Left hindlimb (tissue), 1 donor: ENCODE data around the gene SLC39A8.
"Not testable (repeated sequence)": the region's sequence is repeated elsewhere in the genome, so short reads cannot be mapped to it uniquely, and the experiment has no call there.

Experiments used
- DNase-seq: peaks from one replicate; pipeline ENCODE4 v3.0.0-alpha.2; 2018

The SLC39A8 gene

DNA sequence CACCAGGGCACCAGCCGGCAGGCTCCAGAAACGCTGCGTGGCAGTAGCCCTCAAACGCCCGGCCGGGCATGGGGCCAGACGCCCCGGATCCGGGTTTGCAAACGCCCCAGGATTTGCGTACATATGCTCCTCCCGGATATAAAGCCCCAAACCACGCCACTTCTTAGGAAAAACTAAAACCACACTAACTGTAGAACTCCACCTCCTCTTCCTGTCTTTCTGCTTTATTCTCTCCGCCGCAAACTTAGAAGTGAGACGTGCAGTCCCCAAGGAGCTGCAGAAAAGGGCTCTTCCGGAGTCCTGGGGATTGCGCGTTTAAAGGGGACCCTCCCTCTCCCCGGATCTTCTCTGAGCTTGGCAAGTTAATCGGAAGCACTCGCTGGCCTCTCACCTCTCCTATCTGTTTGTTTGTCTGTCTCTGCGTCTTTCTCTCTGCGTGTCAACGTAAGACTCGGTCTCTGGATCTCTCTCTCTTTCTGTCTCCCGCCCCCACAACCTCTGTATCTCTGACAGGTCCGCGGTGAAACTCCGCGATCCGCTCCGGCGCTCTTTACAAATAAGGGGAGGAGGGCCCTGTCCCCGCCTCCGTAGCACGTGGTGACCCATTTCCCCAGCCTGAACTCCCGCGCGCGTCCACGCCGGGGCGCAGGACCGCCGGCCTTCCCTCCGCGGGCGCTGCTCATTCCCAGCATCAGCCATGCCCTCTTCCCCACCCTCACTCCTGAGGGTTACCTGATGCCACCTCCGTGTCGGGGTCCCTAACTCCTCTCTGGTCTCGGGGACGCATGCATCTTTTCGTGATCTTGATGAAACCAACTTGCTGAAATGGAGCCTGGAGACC lies at the start of gene SLC39A8:
Gene SLC39A8, minus strand, starts transcription at position 529 of the 841 bp plus-strand sequence. CDS start 820 bp downstream, outside the sequence.
- peak; percentile 87 for DNase-seq

DNA sequence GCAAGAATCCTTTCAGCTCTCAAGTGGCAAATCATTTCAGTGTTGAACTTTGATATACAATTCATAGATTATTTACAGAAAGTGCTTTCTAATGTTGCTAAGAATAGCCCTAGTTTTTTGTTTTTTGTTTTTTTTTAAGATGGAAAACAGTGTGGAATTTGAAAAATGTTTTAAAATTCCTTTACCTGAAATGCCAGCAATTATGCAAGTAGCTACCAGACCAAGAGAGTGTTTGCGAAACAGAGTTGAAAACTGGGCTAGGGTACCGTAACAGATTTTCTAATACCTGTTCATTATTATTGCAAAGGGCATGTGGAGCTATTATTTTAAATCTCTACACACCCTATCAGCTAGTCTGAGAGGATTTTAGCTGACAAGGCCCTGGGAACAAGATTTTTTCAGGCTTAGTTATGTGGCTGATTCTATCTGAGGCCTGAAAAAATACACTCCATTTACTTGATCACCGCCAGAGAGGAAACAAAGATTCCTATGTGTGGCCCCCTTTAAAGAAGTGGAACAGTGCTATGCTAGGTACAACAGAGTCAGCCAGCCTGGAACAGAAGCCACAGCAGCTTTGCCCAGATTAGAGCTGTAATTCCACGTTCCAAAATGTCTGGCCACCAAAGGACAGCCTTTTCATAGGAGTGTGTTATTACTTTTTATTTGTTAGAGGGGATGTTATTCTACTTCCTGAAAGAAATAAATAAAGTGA lies 46.9 kb upstream of the SLC39A8 start:
- DNase-seq, result no peak

DNA sequence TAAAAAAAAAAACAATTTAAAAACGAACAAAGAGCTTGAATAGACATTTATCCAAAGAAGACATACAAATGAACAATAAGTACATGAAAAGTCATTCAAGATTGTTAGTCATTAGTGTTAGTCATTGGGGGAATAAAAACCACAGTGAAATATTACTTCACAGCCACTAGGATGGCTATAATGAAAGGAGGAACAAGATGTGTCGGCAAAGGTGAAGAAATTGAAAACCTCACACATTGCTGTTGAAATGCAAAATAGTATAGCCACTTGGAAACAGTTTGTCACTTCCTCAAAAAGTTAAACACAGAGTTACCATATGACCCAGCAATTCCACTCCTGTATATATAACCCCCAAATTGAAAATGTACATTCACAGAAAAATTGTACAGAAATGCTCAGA lies 45.2 kb upstream of the SLC39A8 start:
- no peak for DNase-seq

DNA sequence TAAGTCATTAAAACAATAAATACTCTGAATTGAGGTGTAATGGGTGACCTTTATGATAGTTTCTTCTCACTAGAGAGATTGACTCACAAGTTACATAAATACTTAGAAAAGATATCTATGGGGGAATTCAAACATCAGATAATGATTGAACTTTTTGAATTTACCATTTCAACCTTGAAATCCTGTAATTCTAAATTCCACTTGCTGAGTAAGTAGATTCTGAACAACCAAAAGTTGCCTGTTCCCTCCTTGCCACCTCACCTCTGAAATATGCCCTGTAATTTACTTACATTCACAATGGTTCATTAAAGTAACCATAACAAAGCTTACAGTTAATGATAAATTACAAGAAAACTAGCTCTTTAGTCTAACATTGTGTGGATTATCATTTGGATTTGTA lies 43.3 kb upstream of the SLC39A8 start:
- DNase-seq, result no peak

DNA sequence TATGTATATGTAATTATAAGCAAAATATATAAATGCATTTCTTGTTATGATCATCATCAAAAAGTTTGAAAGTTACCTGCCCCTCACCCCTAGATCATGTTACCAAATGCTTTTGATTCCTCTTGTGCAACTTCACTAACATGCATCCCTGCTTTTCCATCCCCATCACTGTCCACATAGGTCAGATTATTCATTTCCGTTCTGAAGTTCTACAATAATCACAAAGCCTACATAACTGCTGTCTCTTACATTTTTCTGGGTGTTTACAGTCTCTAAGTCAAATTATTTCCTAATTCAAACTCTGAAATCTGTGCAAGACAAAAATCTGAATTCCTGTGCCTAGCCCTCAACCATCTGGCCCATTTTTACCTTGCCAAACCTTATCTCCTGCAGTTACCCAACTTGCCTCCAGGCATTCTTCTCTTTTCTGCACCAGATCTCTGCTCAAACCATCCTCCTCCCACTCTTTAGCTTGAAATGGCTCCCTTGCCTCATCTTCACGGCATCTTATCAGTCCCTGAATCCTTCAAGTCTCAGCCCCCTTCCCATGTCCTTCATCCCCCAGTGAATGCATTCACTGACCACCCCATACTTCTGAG lies 42.4 kb upstream of the SLC39A8 start:
- DNase-seq, result no peak

DNA sequence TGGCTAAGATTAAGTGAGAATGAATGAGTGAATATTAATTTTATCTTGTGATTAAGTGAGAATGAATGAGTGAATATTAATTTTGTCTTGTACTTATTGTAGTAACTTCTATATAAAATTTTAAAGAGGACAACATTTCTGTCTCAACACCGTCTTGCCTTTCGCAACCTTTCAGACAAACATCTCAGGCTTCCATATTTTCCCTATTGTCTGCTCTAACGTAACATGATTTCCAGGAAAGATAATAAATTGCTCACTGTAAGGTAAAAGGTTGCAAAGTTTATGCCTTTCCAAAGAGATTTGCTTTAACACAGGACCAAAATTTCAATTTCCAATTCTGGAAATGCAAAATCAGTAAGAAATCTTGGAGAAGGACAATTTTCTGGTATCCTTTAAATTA lies 41.7 kb upstream of the SLC39A8 start:
- no peak for DNase-seq

DNA sequence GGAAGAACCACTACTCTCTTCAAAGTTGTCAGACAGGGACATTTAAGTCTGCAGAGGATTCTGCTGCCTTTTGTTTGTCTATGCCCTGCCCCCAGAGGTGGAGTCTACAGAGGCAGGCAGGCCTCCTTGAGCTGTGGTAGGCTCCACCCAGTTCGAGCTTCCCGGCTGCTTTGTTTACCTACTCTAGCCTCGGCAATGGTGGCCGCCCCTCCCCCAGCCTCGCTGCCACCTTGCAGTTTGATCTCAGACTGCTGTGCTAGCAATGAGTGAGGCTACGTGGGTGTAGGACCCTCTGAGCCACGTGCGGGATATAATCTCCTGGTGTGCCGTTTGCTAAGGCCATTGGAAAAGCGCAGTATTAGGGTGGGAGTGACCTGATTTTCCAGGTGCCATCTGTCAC lies 35.0 kb upstream of the SLC39A8 start:
- not testable (repeated sequence) for DNase-seq

DNA sequence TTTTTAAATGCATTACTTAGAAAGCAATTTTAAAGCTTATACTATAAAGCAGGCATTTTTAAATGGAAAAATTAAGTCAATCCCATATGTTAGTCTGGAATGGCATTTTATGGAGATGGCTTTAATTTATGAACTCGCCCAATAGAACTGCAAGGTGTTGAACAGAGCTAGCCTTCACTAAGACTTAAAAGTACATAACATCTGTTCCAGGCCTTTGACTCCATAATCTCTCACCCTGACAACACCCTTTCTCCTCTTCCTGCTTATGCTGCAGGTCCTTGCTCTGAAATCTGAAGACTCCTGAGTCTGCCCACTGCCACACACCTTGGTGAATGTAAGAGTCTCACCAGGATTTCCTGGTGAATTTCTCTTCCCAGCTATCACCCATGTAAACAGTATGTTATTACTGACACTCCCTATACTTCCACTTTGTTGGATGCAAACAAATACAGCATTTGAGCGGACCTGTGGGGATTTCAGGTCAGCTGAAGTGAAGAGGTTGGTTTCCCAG lies 17.7 kb upstream of the SLC39A8 start:
- DNase-seq, result no peak

DNA sequence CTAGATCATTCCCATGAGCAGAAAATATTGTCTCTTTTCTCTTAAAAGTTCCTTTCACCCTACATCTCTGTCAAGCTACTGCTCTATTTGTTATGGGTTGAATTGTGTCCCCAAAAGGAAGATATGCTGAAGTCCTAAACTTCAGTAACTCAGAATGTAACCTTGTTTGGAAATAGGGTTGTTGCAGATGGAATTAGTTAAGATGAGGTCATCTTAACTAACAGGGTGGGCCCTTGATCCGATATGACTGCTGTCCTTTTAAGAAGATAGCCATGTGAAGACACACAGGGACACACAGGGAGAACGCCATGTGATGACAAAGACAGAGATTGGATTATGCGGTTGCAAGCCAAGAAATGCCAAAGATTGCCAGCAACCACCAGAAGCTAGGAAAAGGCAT lies 12.8 kb upstream of the SLC39A8 start:
- no peak for DNase-seq

DNA sequence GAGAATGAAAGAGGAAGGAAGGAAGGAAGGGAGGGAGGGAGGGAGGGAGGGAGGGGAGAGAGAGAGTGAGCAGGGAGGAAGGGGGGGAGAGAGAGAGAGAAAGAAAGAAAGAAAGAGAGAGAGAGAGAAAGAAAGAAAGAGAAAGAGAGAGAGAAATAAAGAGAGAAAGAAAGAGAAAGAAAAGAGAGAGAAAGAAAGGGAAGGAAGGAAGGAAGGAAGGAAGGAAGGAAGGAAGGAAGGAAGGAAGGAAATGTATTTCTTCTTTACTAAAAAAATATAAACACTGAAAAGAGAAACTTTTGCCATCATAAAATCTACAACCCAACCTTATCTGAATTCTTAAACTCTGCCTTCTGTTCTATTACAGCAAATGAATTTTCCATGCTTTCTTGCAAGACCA lies 12.4 kb upstream of the SLC39A8 start:
- DNase-seq, result not testable (repeated sequence)

DNA sequence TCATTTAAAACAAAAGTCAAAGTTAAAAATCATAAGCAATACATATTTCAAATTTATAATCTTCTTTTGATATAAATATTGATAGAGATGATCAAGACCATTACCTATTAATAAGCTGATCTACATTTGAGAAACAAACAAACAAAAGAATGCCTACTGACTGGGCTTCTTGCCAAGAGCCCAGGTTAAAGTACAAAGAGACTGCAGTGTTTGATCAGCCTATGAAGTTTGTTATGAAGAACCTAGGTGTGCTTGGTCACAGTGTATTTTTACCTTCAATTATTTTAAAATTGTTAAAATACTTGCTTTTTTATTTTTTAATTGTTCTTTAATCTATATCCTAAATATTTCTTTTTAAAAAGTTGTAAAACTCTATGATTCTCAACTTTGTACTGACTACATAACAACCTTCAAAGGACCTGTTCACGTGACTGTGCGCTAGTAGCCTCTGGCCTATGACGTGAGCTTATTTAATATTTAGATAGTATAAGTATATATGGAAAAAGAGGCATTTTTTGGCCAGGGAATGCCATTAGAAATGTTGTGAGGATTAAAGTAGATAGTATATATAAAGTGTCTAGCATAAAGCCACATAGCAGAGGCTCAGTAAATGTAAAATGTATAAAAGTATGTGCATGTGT lies 11.4 kb upstream of the SLC39A8 start:
- no peak for DNase-seq

DNA sequence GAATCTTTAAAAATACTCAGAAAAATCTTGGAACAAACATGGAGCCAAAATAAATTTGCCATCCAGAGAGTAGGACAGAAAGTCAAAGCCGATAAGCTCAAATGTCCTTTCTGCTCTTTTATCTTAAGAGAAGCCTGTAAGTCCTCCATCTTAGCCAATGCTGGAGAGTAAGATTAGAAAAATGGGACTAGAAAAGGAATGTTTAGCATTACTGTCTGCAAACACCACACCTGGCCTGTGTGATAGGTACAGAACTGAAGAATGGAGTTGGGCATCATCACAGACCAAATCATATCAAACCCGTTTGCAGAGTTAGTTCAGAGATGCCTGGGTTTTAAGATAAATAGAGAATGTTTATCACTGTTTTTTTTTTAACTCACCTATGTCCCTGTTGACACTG lies 10.5 kb upstream of the SLC39A8 start:
- no peak for DNase-seq

DNA sequence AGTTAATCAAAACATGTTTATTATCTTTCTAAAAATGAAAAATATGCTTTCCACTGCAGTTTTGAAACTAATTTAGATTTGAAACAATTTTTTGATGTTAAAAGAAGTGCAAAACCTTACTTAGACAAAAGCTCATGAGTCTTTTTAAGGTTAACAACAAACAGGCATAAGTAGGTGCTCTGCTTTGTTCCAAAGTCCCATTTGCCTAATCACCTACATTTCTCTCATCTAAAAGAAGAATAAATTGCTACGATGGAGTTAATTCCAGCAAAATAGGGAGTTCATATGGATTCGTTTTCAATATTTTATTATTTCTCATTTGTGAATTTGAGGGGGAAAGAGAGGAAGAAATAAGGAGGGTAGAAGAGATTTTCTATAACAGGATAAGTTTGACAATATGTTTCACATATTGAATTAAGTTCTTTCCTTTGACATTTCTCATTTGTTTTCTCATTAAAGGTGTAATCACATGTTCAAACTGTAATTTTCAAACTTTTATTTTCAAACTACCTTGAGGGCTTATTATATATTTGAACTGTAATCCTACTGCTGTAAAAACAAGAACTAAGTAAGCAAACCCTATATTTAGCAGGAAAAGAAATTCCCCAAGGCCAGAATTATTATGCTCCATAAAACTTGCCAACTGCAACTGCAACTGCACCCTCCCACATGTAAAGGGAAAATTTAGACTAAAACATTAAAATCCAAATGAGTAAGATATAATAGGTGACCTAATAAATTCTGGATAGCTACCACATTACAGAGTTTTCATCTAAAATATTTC lies 9.6 kb upstream of the SLC39A8 start:
- DNase-seq, result no peak

DNA sequence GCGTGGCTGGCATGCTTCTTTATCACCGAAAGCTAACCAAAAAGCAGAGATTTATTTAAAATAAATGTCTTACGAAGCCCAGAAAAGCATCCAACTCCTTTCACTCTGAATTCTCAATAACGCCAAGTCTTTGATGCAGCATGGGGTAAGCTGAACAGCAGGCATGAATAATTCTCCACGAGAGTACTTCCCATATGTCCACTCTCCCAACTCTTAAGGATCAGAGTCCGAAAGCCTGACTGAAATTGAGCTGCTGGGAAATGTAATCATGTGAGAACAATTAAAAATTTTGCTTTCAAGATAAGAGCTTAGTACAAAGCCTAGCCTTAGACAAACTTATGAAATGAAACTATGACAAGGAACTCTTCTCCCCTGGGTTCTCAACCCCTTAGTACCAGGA lies 7.5 kb upstream of the SLC39A8 start:
- no peak for DNase-seq

DNA sequence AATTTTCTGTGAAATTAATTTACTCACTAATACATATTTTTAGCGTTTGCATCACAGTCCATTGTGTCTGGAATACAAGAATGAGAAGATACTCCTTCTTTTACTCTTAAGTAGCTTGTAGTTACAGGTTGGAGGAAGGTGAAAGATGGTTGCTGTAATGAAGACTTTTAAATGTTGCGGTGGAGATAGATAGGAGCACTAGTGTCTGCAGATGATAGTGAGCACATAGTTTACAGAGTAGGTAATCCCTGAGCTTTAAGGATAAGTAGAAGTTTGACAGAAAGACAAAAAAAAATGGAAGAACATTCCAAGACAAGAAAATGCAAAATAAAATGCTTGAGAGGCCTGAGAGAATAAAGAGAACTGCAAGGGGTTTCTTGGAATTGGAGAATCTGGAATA lies 5.4 kb upstream of the SLC39A8 start:
- DNase-seq, result no peak

DNA sequence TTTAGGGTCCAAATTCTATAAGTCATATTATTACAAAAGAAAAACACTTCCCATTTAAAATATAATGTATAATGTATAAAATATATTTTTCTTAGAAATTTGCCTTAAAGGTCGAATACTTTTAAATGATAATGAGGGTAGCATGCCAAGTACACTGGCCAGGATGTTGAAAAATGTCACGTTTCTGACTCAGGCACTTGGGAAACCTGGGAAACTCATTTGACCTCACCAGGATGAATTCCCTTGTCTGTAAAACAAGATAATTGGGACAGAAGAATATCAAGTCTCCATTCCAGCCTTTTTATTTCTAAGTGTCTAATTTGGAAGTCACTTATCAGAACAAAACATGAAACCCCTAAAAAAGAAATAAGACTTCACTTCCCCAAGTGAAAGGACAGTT lies 3.4 kb upstream of the SLC39A8 start:
- DNase-seq, result no peak

DNA sequence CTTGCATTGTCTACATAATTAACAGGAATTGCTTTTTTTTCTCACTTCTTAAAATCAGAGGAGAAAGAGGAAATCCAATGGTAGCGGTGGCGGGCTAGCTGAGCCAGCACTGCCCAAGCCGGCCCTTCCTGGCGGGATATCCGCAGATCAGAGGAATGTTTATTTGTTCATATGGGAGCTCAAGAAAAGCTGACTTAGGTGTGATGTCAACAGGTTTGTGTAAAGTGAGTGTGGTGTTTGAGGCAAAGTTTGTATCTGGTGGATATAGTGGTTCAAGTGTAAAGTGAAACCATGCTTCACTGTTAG lies 466 bp upstream of the SLC39A8 start:
- no peak for DNase-seq

DNA sequence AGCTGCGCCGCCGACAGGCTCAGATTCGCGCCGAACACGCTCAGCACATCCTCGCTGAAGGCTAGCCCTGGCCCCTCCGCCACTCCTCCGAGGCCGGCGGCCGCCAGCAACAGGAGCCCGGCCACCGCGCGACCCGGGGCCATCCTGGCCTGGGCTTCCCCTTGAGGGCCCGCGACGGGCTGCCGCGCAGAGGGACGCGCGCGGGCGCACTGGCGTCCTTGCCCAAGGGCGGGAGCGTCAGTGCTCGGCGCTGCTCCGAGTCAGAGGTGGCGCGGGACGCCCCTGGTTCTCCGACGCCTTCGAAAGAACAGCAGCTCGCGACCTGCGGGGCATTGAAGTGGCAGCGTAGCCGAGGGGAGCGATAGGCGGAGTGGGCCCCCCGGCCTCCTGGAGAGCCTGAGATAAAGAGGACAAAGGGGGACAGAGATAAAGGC lies 745 bp downstream of the SLC39A8 start:
- DNase-seq, result peak; percentile 75

DNA sequence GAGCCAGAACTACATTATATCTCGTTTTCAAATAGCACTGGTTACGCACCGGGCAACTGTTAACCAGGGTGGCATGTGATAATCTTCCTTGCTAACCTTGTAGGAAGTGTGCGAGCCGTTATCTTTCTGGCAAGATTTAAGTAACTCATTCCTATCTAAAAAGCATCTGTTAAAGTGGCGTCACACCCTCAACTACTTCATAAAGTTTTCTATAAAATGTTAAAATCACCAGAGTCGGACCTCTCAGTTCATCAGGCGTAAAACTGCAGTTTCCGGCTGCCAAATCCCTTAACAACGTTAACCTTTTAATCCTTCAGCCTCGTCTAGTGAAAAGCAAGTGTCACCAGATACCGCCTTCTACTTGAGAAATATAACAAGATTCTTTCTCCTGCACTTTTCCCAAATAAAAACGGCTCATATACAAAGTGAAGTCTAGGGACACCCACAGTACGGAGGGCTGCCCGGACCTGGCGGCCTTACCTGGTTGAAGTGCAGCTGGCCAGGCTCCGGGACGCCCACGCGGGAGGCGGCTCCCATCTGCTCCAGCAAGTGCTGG lies 1.2 kb downstream of the SLC39A8 start:
- DNase-seq, result no peak

DNA sequence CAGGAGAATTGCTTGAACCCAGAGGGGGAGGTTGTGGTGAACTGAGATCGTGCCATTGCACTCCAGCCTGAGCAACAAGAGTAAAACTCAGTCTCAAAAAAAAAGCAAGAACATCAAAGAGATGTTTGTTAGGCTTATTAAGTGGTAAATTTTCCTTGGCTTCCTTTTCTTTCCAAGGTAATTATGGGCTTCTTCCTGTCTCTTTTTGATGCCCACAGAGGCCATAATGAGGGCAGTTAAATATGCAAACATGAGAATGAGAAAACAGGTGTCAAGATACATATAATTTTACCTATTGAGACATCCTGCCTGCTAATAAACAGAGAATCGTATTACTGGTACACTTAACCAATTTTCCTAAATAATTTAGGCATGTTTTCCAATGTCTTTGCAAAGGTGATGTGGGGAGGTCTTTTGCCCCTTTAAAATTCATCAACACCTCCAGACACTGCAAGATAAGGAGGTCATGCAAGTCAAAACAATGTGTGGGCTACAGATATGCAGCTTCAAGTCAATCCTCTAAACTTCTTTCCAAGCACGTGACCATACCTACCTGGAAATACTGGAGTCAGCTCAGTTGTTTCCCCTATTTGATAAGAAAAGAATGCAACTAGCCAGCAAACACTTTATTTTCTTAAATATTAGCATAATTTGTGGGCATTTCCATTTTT lies 2.7 kb downstream of the SLC39A8 start:
- no peak for DNase-seq

DNA sequence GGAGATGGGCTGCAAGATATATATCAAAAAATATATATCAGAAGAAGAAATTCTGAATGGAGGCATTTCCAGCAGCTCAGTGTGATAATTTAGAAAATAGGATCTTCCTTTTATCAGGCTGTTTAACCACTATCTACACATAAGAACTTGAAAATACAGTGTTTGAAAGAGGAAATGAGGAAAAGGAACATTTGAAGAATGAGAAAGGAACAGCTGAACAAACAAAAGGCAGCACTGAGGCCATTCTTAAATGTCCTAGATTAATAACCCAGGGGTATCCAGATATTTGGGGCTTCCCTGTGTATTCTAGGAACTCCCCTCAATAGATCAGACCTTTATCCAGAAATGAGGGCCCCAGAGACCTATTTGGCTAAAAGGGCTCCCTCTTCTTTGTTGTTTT lies 4.1 kb downstream of the SLC39A8 start:
- no peak for DNase-seq

DNA sequence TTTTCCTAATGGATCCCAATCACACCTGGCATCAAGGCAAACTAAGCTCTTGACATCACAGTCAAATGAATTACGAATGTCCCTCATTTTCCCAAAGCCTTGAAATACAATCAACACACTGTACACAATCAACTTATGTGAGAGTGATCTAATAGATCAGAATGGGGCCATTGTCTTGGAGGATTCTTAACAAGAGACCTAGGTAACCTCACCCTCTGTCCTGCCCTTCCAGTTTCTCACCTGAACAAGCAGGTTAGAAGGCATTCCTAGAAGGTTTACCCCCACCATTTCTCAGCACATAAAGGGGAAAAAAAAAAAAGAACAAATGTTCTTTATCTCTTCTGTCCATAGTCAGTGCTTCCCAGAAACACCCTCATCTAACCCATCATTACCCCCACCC lies 6.3 kb downstream of the SLC39A8 start:
- DNase-seq, result no peak
